BLaER1 (cell line): Measurements from ENCODE around the gene DPM2.

Source experiments
- H3K27ac ChIP-seq: shearing (Covaris generic); formaldehyde crosslinking; 2 replicates; pipeline ENCODE4 v1.8.1; 2022
- H3K27me3 ChIP-seq: shearing (Covaris generic); formaldehyde crosslinking; 2 replicates; pipeline ENCODE4 v1.8.1; 2022
- H3K36me3 ChIP-seq: shearing (Covaris generic); formaldehyde crosslinking; 2 replicates; pipeline ENCODE4 v1.8.1; 2022
- H3K4me1 ChIP-seq: shearing (Covaris generic); formaldehyde crosslinking; 2 replicates; pipeline ENCODE4 v1.8.1; 2022
- H3K4me2 ChIP-seq: shearing (Covaris generic); formaldehyde crosslinking; 2 replicates; pipeline ENCODE4 v1.8.1; 2022
- H3K4me3 ChIP-seq: shearing (Covaris generic); formaldehyde crosslinking; 2 replicates; pipeline ENCODE4 v1.8.1; 2022
- H3K9ac ChIP-seq: shearing (Covaris generic); formaldehyde crosslinking; 2 replicates; pipeline ENCODE4 v1.8.1; 2022
- H3K9me3 ChIP-seq: shearing (Covaris generic); formaldehyde crosslinking; 2 replicates; pipeline ENCODE4 v1.8.1; 2022
- H4K20me1 ChIP-seq: shearing (Covaris generic); formaldehyde crosslinking; 2 replicates; pipeline ENCODE4 v1.8.1; 2022
- Cebpa-rat ChIP-seq: shearing (Covaris generic); IDR thresholded peaks from 2 replicates; pipeline ENCODE4 v1.8.1; 2022

DPM2 gene

GRCh38 chr9:127916720-127917581 is 20.7 kb downstream of the DPM2 start, which contains the start of gene ST6GALNAC4:
Gene ST6GALNAC4, minus strand, starts transcription at chr9:127917041. Its CDS starts 622 bp downstream, at chr9:127916419.
- peak within 1 kb of the TSS; percentile 98 for H3K27ac ChIP-seq
- peak within 1 kb of the TSS; percentile 98 for H3K9ac ChIP-seq
- peaks cover 31% of the 10 kb centered on the region for H3K36me3 ChIP-seq

GRCh38 chr9:127915801-127916719 is 21.6 kb downstream of the DPM2 start:
- Histone ChIP-seq H3K9ac (peak overlapping the region; percentile 98), H3K27me3 (no peaks in the 10 kb centered on the region), H3K36me3 (peaks cover 40% of the 10 kb centered on the region), H3K4me1 (peaks cover 85% of the 10 kb centered on the region), H3K4me3 (peak overlapping the region; percentile 94), H3K4me2 (peak overlapping the region; percentile 90), H3K9me3 (no peaks in the 10 kb centered on the region), H4K20me1 (peaks cover 27% of the 10 kb centered on the region), H3K27ac (peak overlapping the region; percentile 98)
- no peak for TF ChIP-seq Cebpa-rat

More at GRCh38 chr9:127916720-127917581, 20.7 kb downstream of the DPM2 start, which contains the start of gene ST6GALNAC4:
- H3K4me3 ChIP-seq = peak within 1 kb of the TSS; percentile 94
- TF ChIP-seq Cebpa-rat = no peak
- peaks cover 85% of the 10 kb centered on the region for H3K4me1 ChIP-seq
- peaks cover 22% of the 10 kb centered on the region; the same call in 1 of the 2 replicates for H4K20me1 ChIP-seq
- no peaks in the 10 kb centered on the region for H3K9me3 ChIP-seq
- peaks cover 3% of the 10 kb centered on the region; the same call in 1 of the 2 replicates for H3K27me3 ChIP-seq
- H3K4me2 ChIP-seq = peak within 1 kb of the TSS; percentile 90

DNA sequence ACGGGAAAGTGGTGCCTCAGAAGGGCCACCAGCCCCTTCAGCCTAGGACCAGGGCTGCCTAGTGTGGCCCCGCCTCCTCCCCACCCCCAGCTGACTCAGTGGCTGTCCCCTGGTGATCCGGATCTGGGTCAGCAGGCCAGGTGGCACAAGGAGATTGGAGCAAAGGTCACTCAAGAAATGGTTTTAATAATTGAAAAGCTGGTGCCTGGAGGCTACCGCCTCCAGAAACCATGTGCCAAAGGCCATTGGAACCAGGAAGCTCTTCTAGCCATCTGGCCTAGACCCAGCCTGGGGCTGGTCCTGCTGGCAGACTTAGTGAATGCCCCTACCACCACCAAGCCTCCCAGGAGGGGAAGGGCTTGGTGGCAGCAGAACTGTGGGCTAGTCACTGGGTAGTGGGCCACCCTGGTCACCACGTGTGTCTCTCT is 22.3 kb downstream of the DPM2 start:
- Histone ChIP-seq H3K9me3 (no peaks in the 10 kb centered on the region), H3K4me1 (peaks cover 85% of the 10 kb centered on the region), H3K4me2 (peak overlapping the region; percentile 90), H3K9ac (peak overlapping the region; percentile 98), H3K27ac (peak overlapping the region; percentile 98), H3K36me3 (peaks cover 47% of the 10 kb centered on the region), H3K4me3 (peak overlapping the region; percentile 94), H3K27me3 (no peaks in the 10 kb centered on the region), H4K20me1 (peaks cover 34% of the 10 kb centered on the region)
- TF ChIP-seq Cebpa-rat = no peak

DNA sequence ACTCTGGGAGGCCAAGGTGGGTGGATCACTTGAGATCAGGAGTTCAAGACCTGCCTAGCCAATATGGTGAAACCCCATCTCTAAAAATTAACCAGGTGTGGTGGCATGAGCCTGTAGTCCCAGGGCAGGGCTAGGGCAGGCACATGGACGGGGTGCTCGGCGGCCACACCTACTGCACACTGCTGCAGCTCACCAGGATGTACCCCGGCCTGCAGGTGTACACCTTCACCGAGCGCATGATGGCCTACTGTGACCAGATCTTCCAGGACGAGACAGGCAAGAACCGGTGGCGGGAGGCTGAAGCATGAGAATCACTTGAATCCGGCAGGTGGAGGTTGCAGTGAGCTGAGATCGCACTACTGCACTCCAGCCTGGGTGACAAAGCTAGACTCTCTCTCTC is 24.0 kb downstream of the DPM2 start:
- Histone ChIP-seq H3K9me3 (no peaks in the 10 kb centered on the region), H3K4me2 (peak overlapping the region; percentile 90; the same call in 1 of the 2 replicates), H3K4me1 (peaks cover 80% of the 10 kb centered on the region), H3K36me3 (peaks cover 62% of the 10 kb centered on the region), H3K27me3 (no peaks in the 10 kb centered on the region), H3K4me3 (no peak overlapping the region), H3K27ac (peak overlapping the region; percentile 98; the same call in 1 of the 2 replicates), H3K9ac (peak overlapping the region; percentile 98; the same call in 1 of the 2 replicates), H4K20me1 (peaks cover 44% of the 10 kb centered on the region)
- no peak for TF ChIP-seq Cebpa-rat

GRCh38 chr9:127912882-127913281 is 24.8 kb downstream of the DPM2 start:
- H3K4me3 ChIP-seq = no peak overlapping the region
- peak overlapping the region; percentile 60 for H3K9ac ChIP-seq
- peaks cover 70% of the 10 kb centered on the region for H3K36me3 ChIP-seq
- peaks cover 76% of the 10 kb centered on the region for H3K4me1 ChIP-seq
- peak overlapping the region; percentile 90 for H3K4me2 ChIP-seq
- no peaks in the 10 kb centered on the region for H3K9me3 ChIP-seq
- peak overlapping the region; percentile 98; the same call in 1 of the 2 replicates for H3K27ac ChIP-seq
- no peaks in the 10 kb centered on the region for H3K27me3 ChIP-seq
- H4K20me1 ChIP-seq = peaks cover 44% of the 10 kb centered on the region
- TF ChIP-seq Cebpa-rat = no peak

GRCh38 chr9:127912296-127912695 is 25.4 kb downstream of the DPM2 start:
- TF ChIP-seq Cebpa-rat = no peak
- H3K9me3 ChIP-seq = no peaks in the 10 kb centered on the region
- H3K36me3 ChIP-seq = peaks cover 75% of the 10 kb centered on the region
- H3K4me1 ChIP-seq = peaks cover 76% of the 10 kb centered on the region
- peak overlapping the region; percentile 26; the same call in 1 of the 2 replicates for H3K4me3 ChIP-seq
- H3K27ac ChIP-seq = peak overlapping the region; percentile 98
- H3K27me3 ChIP-seq = no peaks in the 10 kb centered on the region
- peak overlapping the region; percentile 90 for H3K4me2 ChIP-seq
- peaks cover 44% of the 10 kb centered on the region for H4K20me1 ChIP-seq
- peak overlapping the region; percentile 60 for H3K9ac ChIP-seq

DNA sequence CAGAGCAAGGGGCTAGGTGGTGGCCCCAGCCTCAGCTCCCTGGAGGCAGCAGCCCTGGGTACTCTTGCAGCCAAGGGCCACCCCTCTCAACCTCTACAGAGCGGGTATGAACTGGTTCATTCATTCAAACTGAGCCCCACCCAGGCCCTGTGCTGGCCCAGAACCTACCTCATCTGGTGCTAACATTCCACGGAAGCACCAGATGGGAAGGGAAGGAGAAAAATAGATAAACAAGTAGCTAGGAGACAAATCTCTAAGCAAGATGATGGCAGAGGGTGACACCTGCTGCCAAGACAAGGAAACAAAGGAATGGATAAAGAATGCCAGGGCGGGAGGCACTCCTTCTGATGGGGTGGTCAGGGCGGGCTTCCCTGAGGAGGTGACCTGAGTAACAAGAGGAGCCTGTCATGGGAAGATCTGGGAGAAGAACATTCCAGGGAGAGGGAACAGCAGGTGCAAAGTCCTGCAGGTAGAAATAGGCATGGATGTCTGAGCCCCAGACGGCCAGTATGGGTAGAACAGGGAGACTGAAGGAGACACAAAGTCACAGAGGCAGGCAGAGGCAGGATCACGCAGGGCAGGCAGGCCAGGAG is 26.9 kb downstream of the DPM2 start:
- Histone ChIP-seq H3K36me3 (peaks cover 78% of the 10 kb centered on the region), H3K4me2 (peak overlapping the region; percentile 90), H3K9ac (peak overlapping the region; percentile 17), H3K9me3 (no peaks in the 10 kb centered on the region), H4K20me1 (peaks cover 44% of the 10 kb centered on the region), H3K27ac (peak overlapping the region; percentile 98), H3K27me3 (no peaks in the 10 kb centered on the region), H3K4me1 (peaks cover 89% of the 10 kb centered on the region), H3K4me3 (no peak overlapping the region; the same call in 1 of the 2 replicates)
- no peak for TF ChIP-seq Cebpa-rat

GRCh38 chr9:127909839-127910273 is 27.8 kb downstream of the DPM2 start:
- peak overlapping the region; percentile 17 for H3K9ac ChIP-seq
- no peak overlapping the region for H3K4me3 ChIP-seq
- TF ChIP-seq Cebpa-rat = no peak
- peaks cover 43% of the 10 kb centered on the region for H4K20me1 ChIP-seq
- H3K4me1 ChIP-seq = peaks cover 90% of the 10 kb centered on the region
- H3K27ac ChIP-seq = peak overlapping the region; percentile 98
- H3K36me3 ChIP-seq = peaks cover 75% of the 10 kb centered on the region
- H3K9me3 ChIP-seq = no peaks in the 10 kb centered on the region
- H3K4me2 ChIP-seq = peak overlapping the region; percentile 90
- no peaks in the 10 kb centered on the region for H3K27me3 ChIP-seq

GRCh38 chr9:127908660-127908926 is 29.1 kb downstream of the DPM2 start:
- Histone ChIP-seq H3K9ac (no peak overlapping the region), H3K27ac (no peak overlapping the region), H3K4me3 (no peak overlapping the region), H3K4me1 (peaks cover 90% of the 10 kb centered on the region), H4K20me1 (peaks cover 38% of the 10 kb centered on the region), H3K27me3 (no peaks in the 10 kb centered on the region), H3K9me3 (no peaks in the 10 kb centered on the region), H3K36me3 (peaks cover 63% of the 10 kb centered on the region), H3K4me2 (no peak overlapping the region)
- no peak for TF ChIP-seq Cebpa-rat
